ENCODE measurements around the gene KIF13A. TPM values are rescaled to one million over a fixed set of nuclear protein-coding genes. Genes with fewer than 3 reads are reported as not detected.

The KIF13A gene
- total RNA-seq, 2 experiments from 2014 or later, result 0.17 to 0.19 TPM

- ChIA-PET POLR2A (no interaction called here), CTCF (no interaction called here)
Measured at GRCh38 chr6:17883665-17884497, 103.6 kb downstream of the KIF13A start.

GRCh38 chr6:17881085-17881858 is 106.2 kb downstream of the KIF13A start:
- POLR2A ChIA-PET, result no interaction called here
- CTCF ChIA-PET, result interaction anchor here (0.7 kb wide), 2 partner anchors 24 to 33 kb away, joined by 3 read pairs; no protein-coding TSS in a partner anchor

- POLR2A ChIA-PET, result no interaction called here
- CTCF ChIA-PET, result no interaction called here
Measured at GRCh38 chr6:17879184-17879583, 108.3 kb downstream of the KIF13A start.

GRCh38 chr6:17878734-17879133 is 108.7 kb downstream of the KIF13A start:
- POLR2A ChIA-PET, result no interaction called here
- CTCF ChIA-PET, result no interaction called here

GRCh38 chr6:17877895-17878440 is 109.5 kb downstream of the KIF13A start:
- ChIA-PET CTCF (no interaction called here), POLR2A (no interaction called here)

- ChIA-PET POLR2A (no interaction called here), CTCF (no interaction called here)
Measured at GRCh38 chr6:17877196-17877894, 110.1 kb downstream of the KIF13A start.

GRCh38 chr6:17874753-17875152 is 112.7 kb downstream of the KIF13A start:
- ChIA-PET POLR2A (no interaction called here), CTCF (no interaction called here)

- CTCF ChIA-PET, result no interaction called here
- POLR2A ChIA-PET, result no interaction called here
Measured at GRCh38 chr6:17872908-17873307, 114.5 kb downstream of the KIF13A start.

- CTCF ChIA-PET, result no interaction called here
- POLR2A ChIA-PET, result no interaction called here
Measured at GRCh38 chr6:17871836-17872235, 115.6 kb downstream of the KIF13A start.

- ChIA-PET POLR2A (no interaction called here), CTCF (no interaction called here)
Measured at GRCh38 chr6:17871189-17871519, 116.3 kb downstream of the KIF13A start.

GRCh38 chr6:17870300-17871188 is 116.9 kb downstream of the KIF13A start:
- ChIA-PET CTCF (no interaction called here), POLR2A (no interaction called here)

GRCh38 chr6:17869753-17870050 is 117.7 kb downstream of the KIF13A start:
- CTCF ChIA-PET, result no interaction called here

GRCh38 chr6:17869010-17869752 is 118.3 kb downstream of the KIF13A start:
- CTCF ChIA-PET, result interaction anchor here (0.7 kb wide), 1 partner anchor 424 kb away, joined by 5 read pairs; no protein-coding TSS in a partner anchor
- POLR2A ChIA-PET, result no interaction called here

More at GRCh38 chr6:17869753-17870050, 117.7 kb downstream of the KIF13A start:
- POLR2A ChIA-PET, result no interaction called here

- ChIA-PET CTCF (no interaction called here), POLR2A (no interaction called here)
Measured at GRCh38 chr6:17867880-17868279, 119.6 kb downstream of the KIF13A start.

GRCh38 chr6:17866876-17867444 is 120.5 kb downstream of the KIF13A start:
- POLR2A ChIA-PET, result no interaction called here
- CTCF ChIA-PET, result no interaction called here

- CTCF ChIA-PET, result no interaction called here
Measured at GRCh38 chr6:17865798-17866725, 121.4 kb downstream of the KIF13A start.

GRCh38 chr6:17865243-17865642 is 122.2 kb downstream of the KIF13A start:
- ChIA-PET POLR2A (no interaction called here), CTCF (no interaction called here)

More at GRCh38 chr6:17865798-17866725, 121.4 kb downstream of the KIF13A start:
- POLR2A ChIA-PET, result no interaction called here

Measured in activated CD8-positive, alpha-beta memory T cell treated with anti-CD3 and anti-CD28 coated beads for 36 hours (primary cell).